K562 (cell line): ENCODE data around the gene SERPINF2. TPM values are rescaled to one million over a fixed set of nuclear protein-coding genes. Genes with fewer than 3 reads are reported as not detected.
A peak's percentile ranks its signal among the peaks of the same experiment; 100 is the strongest.

Experiments
- CHD7 ChIP-seq: fragments of 200-600 bp; sonication (generic); IDR thresholded peaks from one replicate; pipeline ENCODE4 v1.6.1; 2012; ENCODE audit warnings: mild to moderate bottlenecking, low read depth, low read length, inconsistent platforms
- HDAC2 ChIP-seq: fragments of 450-650 bp; IDR thresholded peaks from 2 replicates; pipeline ENCODE4 v1.6.1; 2016; ENCODE audit warnings: mild to moderate bottlenecking
- HMBOX1 ChIP-seq: sonication (generic); IDR thresholded peaks from 2 replicates; pipeline ENCODE4 v1.6.1; 2016
- ILK ChIP-seq: fragments of 450-650 bp; IDR thresholded peaks from 2 replicates; pipeline ENCODE4 v1.6.1; 2016; ENCODE audit warnings: missing genetic modification characterization, low read depth, mild to moderate bottlenecking, missing compliant biosample characterization, moderate library complexity, borderline replicate concordance
- POLR2AphosphoS2 ChIP-seq: IDR thresholded peaks from 2 replicates; pipeline ENCODE4 v1.6.1; 2012; ENCODE audit warnings: low read length, improper control_type of control experiment
- RCOR1 ChIP-seq, 2 experiments: IDR thresholded peaks; 2 replicates each; pipeline ENCODE4 v1.6.1; 2012; ENCODE audit warnings: low read depth in 2 of 2, low read length in 2 of 2, borderline replicate concordance in 1 of 2, improper control_type of control experiment in 1 of 2
- SRSF9 ChIP-seq: fragments of 200-400 bp; formaldehyde crosslinking; IDR thresholded peaks from 2 replicates; pipeline ENCODE4 v1.6.1; 2017; ENCODE audit warnings: low read depth, low read length, borderline replicate concordance
- ZC3H8 ChIP-seq: fragments of 450-650 bp; IDR thresholded peaks from 2 replicates; pipeline ENCODE4 v1.6.1; 2017
- ZNF75A ChIP-seq: fragments of 450-650 bp; formaldehyde crosslinking; IDR thresholded peaks from 2 replicates; pipeline ENCODE4 v1.4.0; 2020; ENCODE audit warnings: mild to moderate bottlenecking
- polyA plus RNA-seq, 8 experiments: library from polyadenylated mRNA; depleted of rRNA in 4 of 8; stranded (reverse) in 5 of 8; unstranded in 3 of 8; fragments of >200 nt; fragmentation: Nextera tagmentation in 2 of 8; fragmentation: Illumina TruSeq in 1 of 8; extraction: Ambion mirVana in 2 of 8; extraction: Trizol in 1 of 8; gene quantifications; 2 replicates each; pipeline versions ENCODE4 v1.2.1 to v1.2.3, GENCODE V29; 2011 to 2014; ENCODE audit warnings: inconsistent platforms in 1 of 8, missing spikeins in 1 of 8
- total RNA-seq, 7 experiments: library from RNA; depleted of rRNA in 6 of 7; stranded (reverse); fragments of >200 nt in 6 of 7; fragmentation: Illumina TruSeq in 2 of 7; extraction: Trizol in 2 of 7; gene quantifications; 2 replicates each; pipeline versions ENCODE4 v1.2.1 to v1.2.3, GENCODE V29; 2011 to 2021; ENCODE audit warnings: low replicate concordance in 1 of 7
- TF ChIP-seq, protein P1 (sequence below), 2 experiments: fragments of 450-650 bp; conservative IDR thresholded peaks; 2 replicates each; pipeline ENCODE4 v1.6.1; 2017; ENCODE audit warnings: mild to moderate bottlenecking in 2 of 2, moderate library complexity in 2 of 2

SERPINF2 gene
- total and polyA plus RNA-seq, 9 of the 15 experiments (the other 6 are each of a cell fraction or from before 2014, with no cell fraction given) = 0.22 TPM; not detected in 8

GRCh38 chr17:1736348-1737281 is 6.1 kb upstream of the SERPINF2 start (continued):
- TF ChIP-seq CHD7 (no peak), ZC3H8 (no peak), ILK (tag) (no peak), ZNF75A (CRISPR knock-in tag) (no peak), RCOR1 (IDR thresholded peaks at IDR 0.05; ENCODE audit: borderline replicate concordance in 1 of 2, low read depth in 2 of 2, low read length in 2 of 2) (peak in 1 of 2 experiments; percentile 55; a peak in 1 of 4 replicates), HDAC2 (0 out of 2 replicates have a peak, but pooled peaks have one; percentile 30), POLR2AphosphoS2 (no peak), SRSF9 (no peak), HMBOX1 (no peak)
- TF ChIP-seq, protein P1, sequence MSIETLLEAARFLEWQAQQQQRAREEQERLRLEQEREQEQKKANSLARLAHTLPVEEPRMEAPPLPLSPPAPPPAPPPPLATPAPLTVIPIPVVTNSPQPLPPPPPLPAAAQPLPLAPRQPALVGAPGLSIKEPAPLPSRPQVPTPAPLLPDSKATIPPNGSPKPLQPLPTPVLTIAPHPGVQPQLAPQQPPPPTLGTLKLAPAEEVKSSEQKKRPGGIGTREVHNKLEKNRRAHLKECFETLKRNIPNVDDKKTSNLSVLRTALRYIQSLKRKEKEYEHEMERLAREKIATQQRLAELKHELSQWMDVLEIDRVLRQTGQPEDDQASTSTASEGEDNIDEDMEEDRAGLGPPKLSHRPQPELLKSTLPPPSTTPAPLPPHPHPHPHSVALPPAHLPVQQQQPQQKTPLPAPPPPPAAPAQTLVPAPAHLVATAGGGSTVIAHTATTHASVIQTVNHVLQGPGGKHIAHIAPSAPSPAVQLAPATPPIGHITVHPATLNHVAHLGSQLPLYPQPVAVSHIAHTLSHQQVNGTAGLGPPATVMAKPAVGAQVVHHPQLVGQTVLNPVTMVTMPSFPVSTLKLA (conservative IDR thresholded peaks at IDR 0.05) = peak in 1 of 2 experiments; percentile 56; a peak in 2 of 4 replicates
